H9 (cell line): Measurements from ENCODE around the gene STXBP6. TPM values are rescaled to one million over a fixed set of nuclear protein-coding genes. Genes with fewer than 3 reads are reported as not detected.

Source experiments
- DNase-seq: peaks from one replicate; pipeline ENCODE4 v3.0.0-alpha.2; 2017
- H2AFZ ChIP-seq: one replicate; pipeline ENCODE4 v1.6.1; 2013; ENCODE audit warnings: mild to moderate bottlenecking, low read length, control low read depth, moderate library complexity
- H2AK5ac ChIP-seq: 2 replicates; pipeline ENCODE4 v1.6.1; 2013; ENCODE audit warnings: low read length, control low read depth, mixed read lengths; ENCODE audit not compliant: insufficient read length
- H2BK120ac ChIP-seq: one replicate; pipeline ENCODE4 v1.6.1; 2013; ENCODE audit warnings: low read depth, mild to moderate bottlenecking, low read length, control low read depth, inconsistent platforms; ENCODE audit not compliant: poor library complexity, severe bottlenecking
- H2BK12ac ChIP-seq: 2 replicates; pipeline ENCODE4 v1.6.1; 2013; ENCODE audit warnings: low read length, control low read depth, mixed read lengths, low read depth; ENCODE audit not compliant: insufficient read length
- H2BK15ac ChIP-seq: 2 replicates; pipeline ENCODE4 v1.6.1; 2013; ENCODE audit warnings: low read depth, low read length, control low read depth
- H2BK20ac ChIP-seq: one replicate; pipeline ENCODE4 v1.6.1; 2013; ENCODE audit warnings: low read depth, mild to moderate bottlenecking, low read length, control low read depth, inconsistent platforms; ENCODE audit not compliant: poor library complexity, severe bottlenecking
- H2BK5ac ChIP-seq: 2 replicates; pipeline ENCODE4 v1.6.1; 2013; ENCODE audit warnings: low read length, control low read depth, mixed read lengths; ENCODE audit not compliant: insufficient read length
- H3K14ac ChIP-seq: 2 replicates; pipeline ENCODE4 v1.6.1; 2013; ENCODE audit warnings: low read length, control low read depth; ENCODE audit not compliant: insufficient read depth
- H3K18ac ChIP-seq: 2 replicates; pipeline ENCODE4 v1.6.1; 2013; ENCODE audit warnings: low read depth, mild to moderate bottlenecking, mixed read lengths, low read length, control low read depth; ENCODE audit not compliant: insufficient read length
- H3K23ac ChIP-seq: 2 replicates; pipeline ENCODE4 v1.6.1; 2013; ENCODE audit warnings: low read length, control low read depth, mixed read lengths, low read depth; ENCODE audit not compliant: insufficient read length
- H3K23me2 ChIP-seq: 2 replicates; pipeline ENCODE4 v1.6.1; 2013; ENCODE audit warnings: low read depth, mild to moderate bottlenecking, mixed read lengths, low read length, control low read depth; ENCODE audit not compliant: insufficient read length, poor library complexity, severe bottlenecking
- H3K27ac ChIP-seq: 2 replicates; pipeline ENCODE4 v1.5.1; 2013; ENCODE audit warnings: low read length, control low read depth, mixed read lengths, low read depth; ENCODE audit not compliant: insufficient read length
- H3K27me3 ChIP-seq: 2 replicates; pipeline ENCODE4 v1.6.1; 2013; ENCODE audit warnings: low read length, control low read depth, inconsistent platforms; ENCODE audit not compliant: insufficient read depth
- H3K4ac ChIP-seq: 2 replicates; pipeline ENCODE4 v1.6.1; 2013; ENCODE audit warnings: low read depth, mild to moderate bottlenecking, control low read depth, inconsistent platforms, low read length, moderate library complexity
- H3K4me1 ChIP-seq: 2 replicates; pipeline ENCODE4 v1.6.1; 2013; ENCODE audit warnings: low read length, control low read depth, inconsistent platforms; ENCODE audit not compliant: insufficient read depth
- H3K4me2 ChIP-seq: 2 replicates; pipeline ENCODE4 v1.6.1; 2013; ENCODE audit warnings: low read length, control low read depth, mixed read lengths; ENCODE audit not compliant: insufficient read length, insufficient read depth
- H3K56ac ChIP-seq: 2 replicates; pipeline ENCODE4 v1.6.1; 2013; ENCODE audit warnings: low read depth, mild to moderate bottlenecking, mixed read lengths, low read length, control low read depth; ENCODE audit not compliant: insufficient read length
- H3K79me1 ChIP-seq: 2 replicates; pipeline ENCODE4 v1.6.1; 2013; ENCODE audit warnings: low read depth, mild to moderate bottlenecking, moderate library complexity, low read length, control low read depth, inconsistent platforms; ENCODE audit not compliant: insufficient read depth, poor library complexity, severe bottlenecking
- H3K79me2 ChIP-seq: 2 replicates; pipeline ENCODE4 v1.6.1; 2013; ENCODE audit warnings: low read length, control low read depth, inconsistent platforms; ENCODE audit not compliant: insufficient read depth
- H3K9ac ChIP-seq: 2 replicates; pipeline ENCODE4 v1.6.1; 2013; ENCODE audit warnings: low read length, control low read depth, mixed read lengths; ENCODE audit not compliant: insufficient read length; ENCODE audit errors: extremely low read depth
- H3K9me3 ChIP-seq: one replicate; pipeline ENCODE4 v1.6.1; 2013; ENCODE audit warnings: low read depth, low read length, inconsistent platforms; ENCODE audit not compliant: control insufficient read depth
- H3T11ph ChIP-seq: one replicate; pipeline ENCODE4 v1.6.1; 2013; ENCODE audit warnings: mild to moderate bottlenecking, low read length, control low read depth, inconsistent platforms
- H4K20me1 ChIP-seq: one replicate; pipeline ENCODE4 v1.6.1; 2013; ENCODE audit not compliant: control insufficient read depth, insufficient read length, insufficient read depth
- H4K5ac ChIP-seq: 2 replicates; pipeline ENCODE4 v1.6.1; 2013; ENCODE audit warnings: low read depth, mild to moderate bottlenecking, mixed read lengths, low read length, control low read depth; ENCODE audit not compliant: insufficient read length
- H4K8ac ChIP-seq: replicated peaks from 2 replicates; pipeline ENCODE4 v1.6.1; 2013; ENCODE audit warnings: low read length, control low read depth, mixed read lengths, low read depth; ENCODE audit not compliant: insufficient read length
- H4K91ac ChIP-seq: 2 replicates; pipeline ENCODE4 v1.6.1; 2013; ENCODE audit warnings: low read depth, mild to moderate bottlenecking, moderate library complexity, mixed read lengths, low read length, control low read depth; ENCODE audit not compliant: insufficient read length
- H3K27ac Mint-ChIP-seq, 3 experiments: 2 replicates in 2 of 3; 3 replicates in 1 of 3; pipeline ENCODE4 v1.8.0; 2020 to 2021; ENCODE audit warnings: mixed read lengths in 3 of 3, mild to moderate bottlenecking in 1 of 3, moderate library complexity in 1 of 3
- H3K27me3 Mint-ChIP-seq: 2 replicates; pipeline ENCODE4 v1.8.0; 2021; ENCODE audit warnings: low read depth, mild to moderate bottlenecking, moderate library complexity, mixed read lengths
- H3K36me3 Mint-ChIP-seq, 3 experiments: 2 replicates in 2 of 3; 3 replicates in 1 of 3; pipeline ENCODE4 v1.8.0; 2020 to 2021; ENCODE audit warnings: low read depth in 3 of 3, mixed read lengths in 3 of 3; ENCODE audit not compliant: insufficient read depth in 1 of 3
- H3K4me1 Mint-ChIP-seq, 2 experiments: 2 replicates each; pipeline ENCODE4 v1.8.0; 2020; ENCODE audit warnings: mixed read lengths in 2 of 2
- H3K4me3 Mint-ChIP-seq, 2 experiments: 2 replicates in 1 of 2; 3 replicates in 1 of 2; pipeline ENCODE4 v1.8.0; 2020 to 2021; ENCODE audit warnings: mild to moderate bottlenecking in 2 of 2, mixed read lengths in 2 of 2, moderate library complexity in 1 of 2
- H3K9me3 Mint-ChIP-seq, 2 experiments: 2 replicates in 1 of 2; 3 replicates in 1 of 2; pipeline ENCODE4 v1.8.0; 2020; ENCODE audit warnings: mild to moderate bottlenecking in 2 of 2, mixed read lengths in 2 of 2, moderate library complexity in 1 of 2
- CTCF ChIP-seq: fragments of 200-600 bp; sonication (generic); conservative IDR thresholded peaks from 3 replicates; pipeline ENCODE4 v1.8.0; 2021; ENCODE audit warnings: antibody characterized with exemption, mild to moderate bottlenecking
- WGBS: extraction: QIAGEN DNeasy Blood & Tissue Kit; methylation state at CpG from one replicate; pipeline ENCODE4 v1.1.7; 2013; ENCODE audit warnings: missing lambda C conversion rate, low lambda C conversion rate, mixed read lengths; ENCODE audit not compliant: insufficient read length; ENCODE audit errors: extremely low coverage; 5-methylcytosine and 5-hydroxymethylcytosine counted together
- total RNA-seq: library from RNA; stranded (reverse); gene quantifications from 2 replicates; pipeline ENCODE4 v1.2.1, GENCODE V29; 2021

Gene STXBP6
- total RNA-seq, 1 experiment from 2014 or later = 3.6 TPM

GRCh38 chr14:24875203-24875838, 174.6 kb downstream of the STXBP6 start:
- WGBS = no CpG with 5 or more reads among the region's 4 CpGs
- no peak overlapping the region for H3K4me2 ChIP-seq
- H4K5ac ChIP-seq = no peak overlapping the region
- no peaks in the 10 kb centered on the region for H3K36me3 Mint-ChIP-seq
- no peaks in the 10 kb centered on the region for H4K20me1 ChIP-seq
- no peak overlapping the region for H3K23ac ChIP-seq
- no peaks in the 10 kb centered on the region for H3K79me2 ChIP-seq
- H3K27ac Mint-ChIP-seq = no peak overlapping the region
- H3K56ac ChIP-seq = no peak overlapping the region
- no peak overlapping the region for H4K8ac ChIP-seq
- H3K79me1 ChIP-seq = no peaks in the 10 kb centered on the region
- H4K91ac ChIP-seq = no peak overlapping the region
- peaks cover 7% of the 10 kb centered on the region in 2 experiments; a peak in 3 of 4 replicates for H3K4me1 Mint-ChIP-seq
- H3K9me3 Mint-ChIP-seq = no peaks in the 10 kb centered on the region
- TF ChIP-seq CTCF = no peak
- H2BK12ac ChIP-seq = no peak overlapping the region
- H2AK5ac ChIP-seq = no peak overlapping the region
- H2BK120ac ChIP-seq = no peak overlapping the region
- no peak overlapping the region for H2BK5ac ChIP-seq
- H2BK20ac ChIP-seq = no peak overlapping the region
- H3K9ac ChIP-seq = no peak overlapping the region
- no peaks in the 10 kb centered on the region for H3K27me3 ChIP-seq
- H3K14ac ChIP-seq = no peak overlapping the region
- no peak overlapping the region for H2BK15ac ChIP-seq
- no peak overlapping the region for H3K27ac ChIP-seq
- no peak for DNase-seq
- H2AFZ ChIP-seq = no peak overlapping the region
- H3K23me2 ChIP-seq = no peaks in the 10 kb centered on the region
- no peak overlapping the region for H3K18ac ChIP-seq
- no peak overlapping the region for H3K4ac ChIP-seq
- no peak overlapping the region for H3T11ph ChIP-seq
- H3K4me3 Mint-ChIP-seq = no peak overlapping the region
- no peaks in the 10 kb centered on the region for H3K27me3 Mint-ChIP-seq
- H3K4me1 ChIP-seq = no peaks in the 10 kb centered on the region
- no peaks in the 10 kb centered on the region for H3K9me3 ChIP-seq
